Measurements from ENCODE around the gene ASTE1. TPM values are rescaled to one million over a fixed set of nuclear protein-coding genes. Genes with fewer than 3 reads are reported as not detected.

The ASTE1 gene
- total RNA-seq, 2 experiments from 2014 or later = 25.6 to 26.6 TPM

- no peaks in the 10 kb centered on the region for H3K4me1 ChIP-seq (ENCODE audit: insufficient read depth, low read length)
- CTCF ChIA-PET = no interaction called here
- H3K4me3 ChIP-seq (ENCODE audit: low read length) = no peak overlapping the region
Observed at GRCh38 chr3:130967281-130967680, 59.3 kb downstream of the ASTE1 start.

GRCh38 chr3:130963878-130964277, 62.7 kb downstream of the ASTE1 start:
- peaks cover 91% of the 10 kb centered on the region for H3K36me3 Mint-ChIP-seq (ENCODE audit: low read depth)

More at GRCh38 chr3:130967281-130967680, 59.3 kb downstream of the ASTE1 start:
- no peak for DNase-seq
- intact Hi-C loops (cut with DNase I, micrococcal nuclease) = no loop called here
- Mint-ChIP-seq H3K36me3 (ENCODE audit: low read depth) (peaks cover 90% of the 10 kb centered on the region), H3K4me3 (no peak overlapping the region), H3K27ac (no peak overlapping the region), H3K4me1 (ENCODE audit: low read depth) (no peaks in the 10 kb centered on the region), H3K9me3 (no peaks in the 10 kb centered on the region), H3K27me3 (no peaks in the 10 kb centered on the region)
- POLR2A ChIA-PET = no interaction called here
- Histone ChIP-seq H3K27ac (ENCODE audit: low read depth in 1 of 2, low read length in 2 of 2) (no peak overlapping the region), H3K27me3 (ENCODE audit: control insufficient read depth in 1 of 2, insufficient read depth in 2 of 2, low read length in 2 of 2) (no peaks in the 10 kb centered on the region), H3K9me3 (ENCODE audit: control insufficient read depth in 1 of 2, insufficient read depth in 1 of 2, low read length in 2 of 2) (no peaks in the 10 kb centered on the region), H3K36me3 (ENCODE audit: insufficient read depth, low read length) (peaks cover 60% of the 10 kb centered on the region)
- no peak for TF ChIP-seq CTCF (IDR thresholded peaks at IDR 0.05)
- no peak for ATAC-seq (ENCODE audit: poor library complexity)

More at GRCh38 chr3:130963878-130964277, 62.7 kb downstream of the ASTE1 start:
- no peaks in the 10 kb centered on the region for H3K27me3 ChIP-seq (ENCODE audit: control insufficient read depth in 1 of 2, insufficient read depth in 2 of 2, low read length in 2 of 2)
- intact Hi-C loops (cut with DNase I, micrococcal nuclease) = no loop called here
- CTCF ChIA-PET = no interaction called here
- H3K4me1 ChIP-seq (ENCODE audit: insufficient read depth, low read length) = no peaks in the 10 kb centered on the region
- no peak overlapping the region for H3K4me3 ChIP-seq (ENCODE audit: low read length)
- DNase-seq = no peak
- Mint-ChIP-seq H3K9me3 (no peaks in the 10 kb centered on the region), H3K4me1 (ENCODE audit: low read depth) (no peaks in the 10 kb centered on the region), H3K4me3 (no peak overlapping the region), H3K27ac (no peak overlapping the region), H3K27me3 (no peaks in the 10 kb centered on the region)
- no peaks in the 10 kb centered on the region for H3K9me3 ChIP-seq (ENCODE audit: control insufficient read depth in 1 of 2, insufficient read depth in 1 of 2, low read length in 2 of 2)
- peaks cover 62% of the 10 kb centered on the region for H3K36me3 ChIP-seq (ENCODE audit: insufficient read depth, low read length)
- POLR2A ChIA-PET = interaction anchor here (0.7 kb wide), 1 partner anchor 221 kb away, joined by 3 read pairs; no protein-coding TSS in a partner anchor
- no peak overlapping the region for H3K27ac ChIP-seq (ENCODE audit: low read depth in 1 of 2, low read length in 2 of 2)
- TF ChIP-seq CTCF (IDR thresholded peaks at IDR 0.05) = no peak
- no peak for ATAC-seq (ENCODE audit: poor library complexity)

Other genes starting within 250 kb of the ASTE1 start
- 10 to 100 TPM; 40.9 to 44.0 TPM for gene ATP2C1, start 132.7 kb downstream of the ASTE1 start, total RNA-seq
- 1 to 10 TPM; 1.6 to 4.2 TPM for gene NEK11, start 52 bp upstream of the ASTE1 start, total RNA-seq

All from CD4-positive, alpha-beta T cell (primary cell).